Measurements from ENCODE around the gene CAPN13.

CAPN13 gene

DNA sequence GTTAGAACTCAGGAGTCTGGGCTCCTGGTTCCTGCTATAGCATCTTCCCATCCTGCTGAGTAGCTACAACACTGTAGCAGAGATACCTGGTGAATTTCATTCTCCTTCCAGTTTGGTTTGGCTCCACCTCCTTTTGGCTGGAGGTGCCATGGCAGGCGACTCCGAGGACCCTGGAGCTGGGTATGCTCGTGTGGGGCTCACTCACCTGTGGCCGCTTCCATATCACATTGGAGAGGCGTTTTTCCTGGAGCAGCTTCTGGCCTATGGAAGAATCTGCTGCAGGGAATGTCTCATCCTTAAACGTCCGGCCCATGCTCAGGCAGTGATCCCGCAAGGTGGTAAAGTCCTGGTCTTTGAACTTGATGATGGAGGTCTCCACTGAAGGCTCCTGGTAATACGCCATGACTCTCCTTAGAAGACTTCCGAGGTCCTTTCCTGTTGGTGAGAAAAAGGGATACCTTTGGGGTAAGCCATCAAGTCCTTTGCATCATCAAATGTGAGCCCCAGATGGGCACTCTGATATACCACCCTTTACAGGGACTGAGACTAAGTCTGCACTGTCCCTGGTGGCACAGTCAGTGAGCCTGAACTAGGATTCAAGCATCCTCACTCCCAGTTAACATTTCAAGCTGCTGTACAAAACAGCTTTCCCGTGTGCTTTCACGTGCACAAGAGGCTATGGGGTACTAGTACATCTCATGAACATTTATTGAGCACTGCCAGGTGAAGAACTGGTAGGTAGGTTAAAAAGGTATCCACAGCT, 20.1 kb downstream of the CAPN13 start:
- TF ChIP-seq, protein P1, sequence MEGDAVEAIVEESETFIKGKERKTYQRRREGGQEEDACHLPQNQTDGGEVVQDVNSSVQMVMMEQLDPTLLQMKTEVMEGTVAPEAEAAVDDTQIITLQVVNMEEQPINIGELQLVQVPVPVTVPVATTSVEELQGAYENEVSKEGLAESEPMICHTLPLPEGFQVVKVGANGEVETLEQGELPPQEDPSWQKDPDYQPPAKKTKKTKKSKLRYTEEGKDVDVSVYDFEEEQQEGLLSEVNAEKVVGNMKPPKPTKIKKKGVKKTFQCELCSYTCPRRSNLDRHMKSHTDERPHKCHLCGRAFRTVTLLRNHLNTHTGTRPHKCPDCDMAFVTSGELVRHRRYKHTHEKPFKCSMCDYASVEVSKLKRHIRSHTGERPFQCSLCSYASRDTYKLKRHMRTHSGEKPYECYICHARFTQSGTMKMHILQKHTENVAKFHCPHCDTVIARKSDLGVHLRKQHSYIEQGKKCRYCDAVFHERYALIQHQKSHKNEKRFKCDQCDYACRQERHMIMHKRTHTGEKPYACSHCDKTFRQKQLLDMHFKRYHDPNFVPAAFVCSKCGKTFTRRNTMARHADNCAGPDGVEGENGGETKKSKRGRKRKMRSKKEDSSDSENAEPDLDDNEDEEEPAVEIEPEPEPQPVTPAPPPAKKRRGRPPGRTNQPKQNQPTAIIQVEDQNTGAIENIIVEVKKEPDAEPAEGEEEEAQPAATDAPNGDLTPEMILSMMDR (IDR thresholded peaks at IDR 0.05), result no peak

GRCh38 chr2:30784682-30785081, 22.6 kb downstream of the CAPN13 start:
- TF ChIP-seq, protein P1 (IDR thresholded peaks at IDR 0.05), result no peak

DNA sequence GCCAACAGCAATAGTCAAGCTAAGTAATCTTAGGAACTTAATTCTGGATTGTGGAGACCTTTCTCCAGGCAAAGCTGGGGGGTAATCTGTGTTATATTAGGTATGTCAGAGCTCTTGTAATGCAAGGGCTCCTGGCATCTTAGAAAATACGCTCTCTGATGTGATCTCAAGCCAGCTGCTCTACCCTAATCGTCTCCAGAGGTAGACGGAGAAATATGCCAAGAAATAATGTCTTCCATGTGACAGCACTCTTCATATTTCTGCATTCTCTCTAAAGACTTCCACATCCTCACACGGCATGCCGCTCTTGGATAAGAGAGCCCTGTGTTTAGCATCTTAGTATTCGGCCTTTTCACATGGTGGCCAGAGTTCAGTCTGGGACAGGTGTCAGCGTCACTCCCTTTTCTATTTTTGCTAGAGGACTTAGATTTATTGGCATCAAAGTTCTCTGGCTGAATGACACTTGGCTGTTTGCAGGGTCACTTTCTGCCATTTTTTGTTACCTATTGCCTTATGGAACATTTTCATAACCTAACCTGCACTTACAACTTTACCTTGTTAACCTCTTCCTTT, 25.2 kb downstream of the CAPN13 start:
- TF ChIP-seq, protein P1 (IDR thresholded peaks at IDR 0.05), result no peak

DNA sequence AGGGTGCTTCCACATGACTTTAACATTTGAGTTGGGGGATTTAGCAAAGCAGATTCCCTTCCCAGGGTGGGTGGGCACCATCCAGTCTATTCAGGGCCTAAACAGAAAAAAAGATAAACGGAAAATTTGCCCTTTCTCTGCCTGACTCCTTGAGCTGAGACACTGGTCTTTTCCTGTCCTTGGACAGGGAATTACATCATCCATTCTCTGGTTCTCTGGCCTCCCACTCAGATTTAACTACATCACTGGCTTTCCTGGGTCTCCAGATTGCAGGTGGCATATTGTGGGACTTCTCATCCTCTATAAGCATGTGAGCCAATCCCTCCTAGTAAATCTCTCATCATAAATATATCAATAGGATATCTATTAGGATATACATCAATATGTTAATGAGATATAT, 25.8 kb downstream of the CAPN13 start:
- TF ChIP-seq, protein P1 (IDR thresholded peaks at IDR 0.05), result no peak

DNA sequence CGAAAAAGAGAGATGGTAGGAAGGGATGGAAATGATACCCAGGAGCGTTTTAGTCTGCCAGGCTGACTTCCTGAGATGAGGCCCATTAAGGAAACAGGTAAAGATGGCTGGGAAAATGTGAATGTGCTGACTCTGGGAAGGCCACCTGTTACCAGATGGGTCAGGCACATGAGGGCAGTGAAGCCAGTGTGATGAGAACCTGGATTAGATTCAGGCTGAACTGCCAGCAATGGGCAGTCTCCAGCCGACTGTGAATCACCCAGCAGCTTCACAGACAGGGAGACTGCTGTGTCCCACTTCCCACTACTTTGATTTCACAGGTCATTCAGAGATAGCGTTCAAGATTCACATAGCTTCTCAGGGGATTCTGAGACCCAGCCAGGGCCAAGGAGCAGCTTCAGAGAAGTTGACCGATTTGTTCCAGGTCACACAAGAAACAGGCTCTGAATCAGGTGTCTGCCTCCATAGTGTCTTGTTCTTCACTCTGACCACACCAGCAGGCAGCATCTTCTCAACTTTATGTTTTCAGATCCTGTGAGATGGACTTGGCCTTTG, 26.4 kb downstream of the CAPN13 start:
- TF ChIP-seq, protein P1 (IDR thresholded peaks at IDR 0.05), result no peak

- TF ChIP-seq, protein P1 (IDR thresholded peaks at IDR 0.05), result no peak
Measured at GRCh38 chr2:30778611-30779010, 28.6 kb downstream of the CAPN13 start.

- TF ChIP-seq, protein P1 (IDR thresholded peaks at IDR 0.05), result no peak
Measured at GRCh38 chr2:30777661-30778505, 29.4 kb downstream of the CAPN13 start.

Measured in LNCAP (cell line).